WTC11 (cell line): ENCODE data around the gene APOA4.

ENCODE experiments used
- CREB1 ChIP-seq: sonication (generic); formaldehyde crosslinking; IDR thresholded peaks from 2 replicates; pipeline ENCODE4 v1.8.0; 2023; ENCODE audit warnings: mild to moderate bottlenecking, missing genetic modification reagents
- FOXK1 ChIP-seq: sonication (generic); formaldehyde crosslinking; IDR thresholded peaks from 2 replicates; pipeline ENCODE4 v1.8.0; 2022; ENCODE audit warnings: mild to moderate bottlenecking, moderate library complexity, missing genetic modification reagents
- JUN ChIP-seq: sonication (generic); formaldehyde crosslinking; IDR thresholded peaks from 2 replicates; pipeline ENCODE4 v1.8.0; 2023; ENCODE audit warnings: mild to moderate bottlenecking, missing genetic modification reagents
- TP53 ChIP-seq: sonication (generic); formaldehyde crosslinking; IDR thresholded peaks from 2 replicates; pipeline ENCODE4 v1.8.1; 2023; ENCODE audit warnings: mild to moderate bottlenecking, missing genetic modification reagents
- TF ChIP-seq, protein P1 (sequence below): fragments of 200-600 bp; IDR thresholded peaks from 2 replicates; pipeline ENCODE4 v1.8.0; 2022; ENCODE audit warnings: antibody characterized with exemption
- TF ChIP-seq, protein P2 (sequence below): sonication (generic); formaldehyde crosslinking; IDR thresholded peaks from 2 replicates; pipeline ENCODE4 v1.8.1; 2022; ENCODE audit warnings: low read depth, missing genetic modification reagents, borderline replicate concordance
- TF ChIP-seq, protein P3 (sequence below): sonication (generic); formaldehyde crosslinking; IDR thresholded peaks from 2 replicates; pipeline ENCODE4 v1.8.0; 2022; ENCODE audit warnings: mild to moderate bottlenecking, missing genetic modification reagents

DNA sequence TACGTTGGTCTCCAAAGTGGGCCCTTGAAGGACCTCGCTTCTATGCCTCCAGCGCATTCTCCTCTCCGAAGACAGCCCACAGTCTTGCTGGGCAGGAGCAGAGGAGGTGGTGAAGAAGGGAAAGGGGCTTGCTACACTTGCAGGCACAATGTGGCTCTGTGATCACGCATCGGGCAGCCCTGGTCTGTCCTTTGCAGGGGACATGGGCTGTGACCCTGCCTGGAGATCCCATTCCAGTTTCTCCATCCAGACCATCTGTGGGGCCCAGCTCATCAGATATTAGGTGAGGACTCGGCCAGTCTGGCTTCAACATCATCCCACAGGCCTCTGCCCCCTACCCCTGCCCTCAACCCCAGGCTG, 13.5 kb upstream of the APOA4 start:
- TF ChIP-seq, protein P1, sequence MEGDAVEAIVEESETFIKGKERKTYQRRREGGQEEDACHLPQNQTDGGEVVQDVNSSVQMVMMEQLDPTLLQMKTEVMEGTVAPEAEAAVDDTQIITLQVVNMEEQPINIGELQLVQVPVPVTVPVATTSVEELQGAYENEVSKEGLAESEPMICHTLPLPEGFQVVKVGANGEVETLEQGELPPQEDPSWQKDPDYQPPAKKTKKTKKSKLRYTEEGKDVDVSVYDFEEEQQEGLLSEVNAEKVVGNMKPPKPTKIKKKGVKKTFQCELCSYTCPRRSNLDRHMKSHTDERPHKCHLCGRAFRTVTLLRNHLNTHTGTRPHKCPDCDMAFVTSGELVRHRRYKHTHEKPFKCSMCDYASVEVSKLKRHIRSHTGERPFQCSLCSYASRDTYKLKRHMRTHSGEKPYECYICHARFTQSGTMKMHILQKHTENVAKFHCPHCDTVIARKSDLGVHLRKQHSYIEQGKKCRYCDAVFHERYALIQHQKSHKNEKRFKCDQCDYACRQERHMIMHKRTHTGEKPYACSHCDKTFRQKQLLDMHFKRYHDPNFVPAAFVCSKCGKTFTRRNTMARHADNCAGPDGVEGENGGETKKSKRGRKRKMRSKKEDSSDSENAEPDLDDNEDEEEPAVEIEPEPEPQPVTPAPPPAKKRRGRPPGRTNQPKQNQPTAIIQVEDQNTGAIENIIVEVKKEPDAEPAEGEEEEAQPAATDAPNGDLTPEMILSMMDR, result no peak
- no peak for TF ChIP-seq FOXK1
- TF ChIP-seq, protein P2, sequence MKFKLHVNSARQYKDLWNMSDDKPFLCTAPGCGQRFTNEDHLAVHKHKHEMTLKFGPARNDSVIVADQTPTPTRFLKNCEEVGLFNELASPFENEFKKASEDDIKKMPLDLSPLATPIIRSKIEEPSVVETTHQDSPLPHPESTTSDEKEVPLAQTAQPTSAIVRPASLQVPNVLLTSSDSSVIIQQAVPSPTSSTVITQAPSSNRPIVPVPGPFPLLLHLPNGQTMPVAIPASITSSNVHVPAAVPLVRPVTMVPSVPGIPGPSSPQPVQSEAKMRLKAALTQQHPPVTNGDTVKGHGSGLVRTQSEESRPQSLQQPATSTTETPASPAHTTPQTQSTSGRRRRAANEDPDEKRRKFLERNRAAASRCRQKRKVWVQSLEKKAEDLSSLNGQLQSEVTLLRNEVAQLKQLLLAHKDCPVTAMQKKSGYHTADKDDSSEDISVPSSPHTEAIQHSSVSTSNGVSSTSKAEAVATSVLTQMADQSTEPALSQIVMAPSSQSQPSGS (CRISPR knock-in tag), result no peak
- TF ChIP-seq JUN, result no peak
- TF ChIP-seq, protein P3, sequence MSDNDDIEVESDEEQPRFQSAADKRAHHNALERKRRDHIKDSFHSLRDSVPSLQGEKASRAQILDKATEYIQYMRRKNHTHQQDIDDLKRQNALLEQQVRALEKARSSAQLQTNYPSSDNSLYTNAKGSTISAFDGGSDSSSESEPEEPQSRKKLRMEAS (CRISPR knock-in tag), result no peak
- TF ChIP-seq CREB1 (CRISPR knock-in tag), result no peak
- no peak for TF ChIP-seq TP53 (CRISPR knock-in tag)
